WERI-Rb-1 (cell line): ENCODE results near the gene BACH1.

Source experiments
- DNase-seq: peaks from one replicate; pipeline ENCODE4 v3.0.0-alpha.2; 2020
- H3K27ac ChIP-seq: fragments of 250-450 bp; sonication (Bioruptor Pico); 2 replicates; pipeline ENCODE4 v1.5.1; 2020; ENCODE audit warnings: mild to moderate bottlenecking, moderate library complexity
- H3K27me3 ChIP-seq: fragments of 250-450 bp; sonication (Bioruptor Pico); 2 replicates; pipeline ENCODE4 v1.5.1; 2021; ENCODE audit warnings: mild to moderate bottlenecking, low read depth, moderate library complexity; ENCODE audit not compliant: insufficient read depth, severe bottlenecking
- H3K36me3 ChIP-seq: fragments of 250-450 bp; sonication (Bioruptor Pico); 2 replicates; pipeline ENCODE4 v1.5.1; 2020; ENCODE audit warnings: mild to moderate bottlenecking, moderate library complexity
- H3K4me3 ChIP-seq: 2 replicates; pipeline ENCODE4 v1.5.1; 2011; ENCODE audit warnings: low read depth, mild to moderate bottlenecking, control low read depth, low read length
- H3K9me3 ChIP-seq: fragments of 250-450 bp; sonication (Bioruptor Pico); 2 replicates; pipeline ENCODE4 v1.5.1; 2021; ENCODE audit warnings: mild to moderate bottlenecking, moderate library complexity; ENCODE audit not compliant: severe bottlenecking
- TF ChIP-seq, protein P1 (sequence below): IDR thresholded peaks from 2 replicates; pipeline ENCODE4 v1.5.1; 2011; ENCODE audit warnings: low read depth, mild to moderate bottlenecking, control low read depth, inconsistent platforms, low read length

Gene BACH1

DNA sequence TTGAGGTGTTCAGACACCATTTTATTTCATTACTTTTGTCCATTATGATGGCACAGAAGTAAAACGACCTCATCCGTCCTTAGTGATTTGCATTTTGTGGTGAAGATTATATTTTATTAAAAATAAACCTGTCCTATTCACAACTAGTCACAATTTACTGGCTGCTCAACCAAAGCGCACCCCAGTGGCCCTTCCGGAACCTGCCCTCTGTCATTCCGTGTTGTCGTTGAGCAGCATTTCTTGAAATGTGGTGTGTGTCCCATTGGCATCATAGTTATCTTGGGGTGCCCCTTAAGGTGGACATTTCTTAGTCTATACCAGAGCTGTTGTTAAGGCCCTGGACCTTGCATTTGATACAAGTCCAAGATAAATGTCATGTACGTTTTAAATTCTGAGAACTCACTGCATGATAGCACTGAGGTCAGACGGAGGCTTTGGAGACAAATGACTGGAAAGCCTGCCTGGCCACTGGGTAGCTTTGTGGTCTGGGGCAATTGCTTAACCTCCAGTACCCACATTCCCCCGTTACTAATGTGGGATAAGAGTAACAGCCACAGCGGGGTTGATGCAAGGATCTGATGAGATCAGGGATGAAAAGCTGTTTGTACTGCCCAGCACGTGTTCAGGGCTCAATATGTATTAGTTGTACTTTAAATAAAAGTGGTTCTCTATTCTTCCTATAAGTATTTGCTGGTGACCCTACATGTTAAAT lies 36.2 kb downstream of the BACH1 start:
- no peak overlapping the region for H3K27ac ChIP-seq
- no peak for DNase-seq

DNA sequence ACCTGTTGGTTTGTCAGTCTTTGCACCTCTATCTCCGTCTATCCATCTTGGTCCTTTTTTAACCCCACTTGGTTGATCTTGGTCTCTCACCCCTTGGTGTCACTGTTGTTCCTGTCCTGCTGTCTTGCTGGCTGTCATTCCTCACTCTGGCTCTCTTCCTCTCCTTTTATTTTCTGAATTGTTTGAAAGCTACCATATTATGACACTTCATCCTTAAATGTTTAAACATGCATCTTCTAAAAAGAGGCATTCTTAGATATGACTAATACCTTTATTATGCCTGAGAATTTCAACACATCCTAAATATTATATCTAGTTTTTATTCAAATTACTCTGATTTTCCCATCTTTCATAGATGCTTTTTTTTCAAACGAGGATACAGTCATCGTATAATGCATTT lies 37.0 kb downstream of the BACH1 start:
- Histone ChIP-seq H3K27ac (no peak overlapping the region), H3K4me3 (no peak overlapping the region), H3K9me3 (no peaks in the 10 kb centered on the region), H3K36me3 (peaks cover 69% of the 10 kb centered on the region), H3K27me3 (no peaks in the 10 kb centered on the region)
- TF ChIP-seq, protein P1, sequence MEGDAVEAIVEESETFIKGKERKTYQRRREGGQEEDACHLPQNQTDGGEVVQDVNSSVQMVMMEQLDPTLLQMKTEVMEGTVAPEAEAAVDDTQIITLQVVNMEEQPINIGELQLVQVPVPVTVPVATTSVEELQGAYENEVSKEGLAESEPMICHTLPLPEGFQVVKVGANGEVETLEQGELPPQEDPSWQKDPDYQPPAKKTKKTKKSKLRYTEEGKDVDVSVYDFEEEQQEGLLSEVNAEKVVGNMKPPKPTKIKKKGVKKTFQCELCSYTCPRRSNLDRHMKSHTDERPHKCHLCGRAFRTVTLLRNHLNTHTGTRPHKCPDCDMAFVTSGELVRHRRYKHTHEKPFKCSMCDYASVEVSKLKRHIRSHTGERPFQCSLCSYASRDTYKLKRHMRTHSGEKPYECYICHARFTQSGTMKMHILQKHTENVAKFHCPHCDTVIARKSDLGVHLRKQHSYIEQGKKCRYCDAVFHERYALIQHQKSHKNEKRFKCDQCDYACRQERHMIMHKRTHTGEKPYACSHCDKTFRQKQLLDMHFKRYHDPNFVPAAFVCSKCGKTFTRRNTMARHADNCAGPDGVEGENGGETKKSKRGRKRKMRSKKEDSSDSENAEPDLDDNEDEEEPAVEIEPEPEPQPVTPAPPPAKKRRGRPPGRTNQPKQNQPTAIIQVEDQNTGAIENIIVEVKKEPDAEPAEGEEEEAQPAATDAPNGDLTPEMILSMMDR, result peak; percentile 20; the same call in 1 of the 2 replicates
- no peak for DNase-seq

More for the DNA sequence above, 36.2 kb downstream of the BACH1 start:
- Histone ChIP-seq H3K36me3 (peaks cover 74% of the 10 kb centered on the region), H3K9me3 (no peaks in the 10 kb centered on the region), H3K4me3 (no peak overlapping the region), H3K27me3 (no peaks in the 10 kb centered on the region)
- TF ChIP-seq, protein P1, result no peak

DNA sequence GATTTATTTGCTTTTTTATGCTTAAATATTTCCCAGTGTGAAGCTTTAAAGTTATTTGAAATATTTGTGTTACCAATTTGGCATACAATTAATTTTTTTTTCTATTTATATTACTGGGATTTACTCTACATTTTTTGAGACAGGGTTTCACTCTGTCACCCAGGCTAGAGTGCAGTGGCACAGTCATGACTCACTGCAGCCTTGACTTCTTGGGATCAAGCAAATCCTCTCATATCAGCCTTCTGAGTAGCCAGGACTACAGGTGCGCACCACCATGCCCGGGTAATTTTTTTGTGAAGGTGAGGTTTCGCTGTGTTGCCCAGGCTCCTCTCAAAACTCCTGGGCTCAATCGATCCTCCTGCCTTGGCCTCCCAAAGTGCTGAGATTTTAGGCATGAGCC lies 39.5 kb downstream of the BACH1 start:
- no peaks in the 10 kb centered on the region for H3K27me3 ChIP-seq
- H3K9me3 ChIP-seq, result no peaks in the 10 kb centered on the region
- TF ChIP-seq, protein P1, result no peak
- DNase-seq, result no peak
- H3K27ac ChIP-seq, result no peak overlapping the region
- no peak overlapping the region for H3K4me3 ChIP-seq
- peaks cover 66% of the 10 kb centered on the region for H3K36me3 ChIP-seq

DNA sequence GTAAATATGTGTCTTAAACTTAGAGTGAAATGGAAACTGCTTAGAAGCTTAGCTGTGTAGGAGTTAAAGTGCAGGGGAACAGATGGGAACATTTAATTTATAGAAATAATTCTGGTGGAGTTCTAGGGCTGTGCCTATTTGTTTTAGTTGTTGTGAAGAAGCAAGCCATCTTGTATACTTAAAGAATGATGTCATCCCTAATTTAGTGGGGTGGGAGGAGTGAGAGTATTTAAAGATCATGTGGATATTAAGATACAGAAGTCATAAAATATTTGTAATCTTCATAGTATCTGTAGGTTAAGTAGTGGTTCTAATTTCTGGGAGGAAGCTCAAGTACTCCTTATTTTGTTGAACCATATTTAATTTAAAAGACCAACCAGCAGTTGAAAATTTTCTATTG lies 41.5 kb downstream of the BACH1 start:
- Histone ChIP-seq H3K36me3 (peaks cover 63% of the 10 kb centered on the region), H3K4me3 (no peak overlapping the region), H3K27me3 (no peaks in the 10 kb centered on the region), H3K27ac (no peak overlapping the region), H3K9me3 (no peaks in the 10 kb centered on the region)
- DNase-seq, result no peak
- TF ChIP-seq, protein P1, result no peak

DNA sequence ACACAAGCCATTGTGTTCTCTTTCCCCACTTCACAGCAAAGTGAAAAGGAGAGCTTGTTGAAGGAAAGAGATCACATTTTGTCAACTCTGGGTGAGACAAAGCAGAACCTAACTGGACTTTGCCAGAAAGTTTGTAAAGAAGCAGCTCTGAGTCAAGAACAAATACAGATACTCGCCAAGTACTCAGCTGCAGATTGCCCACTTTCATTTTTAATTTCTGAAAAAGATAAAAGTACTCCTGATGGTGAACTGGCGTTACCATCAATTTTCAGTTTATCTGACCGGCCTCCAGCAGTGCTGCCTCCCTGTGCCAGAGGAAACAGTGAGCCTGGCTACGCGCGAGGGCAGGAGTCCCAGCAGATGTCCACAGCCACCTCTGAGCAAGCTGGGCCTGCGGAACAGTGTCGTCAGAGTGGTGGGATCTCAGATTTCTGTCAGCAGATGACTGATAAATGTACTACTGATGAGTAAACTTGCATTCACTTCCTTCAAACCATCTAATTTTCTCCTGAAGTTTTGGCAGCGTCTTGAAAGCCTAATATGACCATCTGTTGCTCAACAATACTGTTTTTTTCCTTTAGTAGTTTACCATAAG lies 43.7 kb downstream of the BACH1 start:
- no peak for DNase-seq
- Histone ChIP-seq H3K9me3 (no peaks in the 10 kb centered on the region), H3K27me3 (no peaks in the 10 kb centered on the region), H3K36me3 (peaks cover 55% of the 10 kb centered on the region), H3K27ac (no peak overlapping the region), H3K4me3 (no peak overlapping the region)
- TF ChIP-seq, protein P1, result no peak
